SK-N-DZ (cell line): Measurements from ENCODE around the gene ERC1.
"Not testable (repeated sequence)": the region's sequence is repeated elsewhere in the genome, so short reads cannot be mapped to it uniquely, and the experiment has no call there.

ENCODE experiments used
- DNase-seq: peaks from one replicate; pipeline ENCODE4 v3.0.0-alpha.2; 2015; ENCODE audit warnings: low spot score

ERC1 gene

DNA sequence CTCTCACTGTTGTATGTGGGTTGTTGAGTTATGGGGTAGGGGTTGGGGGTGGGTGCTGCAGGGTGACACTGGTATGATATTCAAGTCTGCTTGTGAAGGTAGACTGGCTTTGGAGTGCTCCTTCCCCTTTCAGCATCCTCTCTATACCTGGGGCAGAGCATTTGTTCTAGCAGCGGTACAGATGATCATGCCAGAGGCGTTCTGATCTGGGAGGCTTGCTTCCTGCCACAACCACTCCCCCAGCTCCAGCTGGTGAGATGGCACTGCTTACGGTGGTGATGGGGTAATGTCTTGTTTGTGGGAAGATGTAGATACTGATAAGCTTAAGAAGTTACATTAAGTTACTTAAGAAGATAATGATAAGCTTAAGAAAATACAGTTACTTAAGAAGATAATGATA is 131.8 kb downstream of the ERC1 start:
- peak; percentile 40 for DNase-seq

- no peak for DNase-seq
These were observed 135.1 kb downstream of the ERC1 start for GRCh38 chr12:1126091-1126490.

- no peak for DNase-seq
These were observed 136.0 kb downstream of the ERC1 start for GRCh38 chr12:1127021-1127420.

GRCh38 chr12:1130164-1130563 is 139.1 kb downstream of the ERC1 start:
- no peak for DNase-seq

DNA sequence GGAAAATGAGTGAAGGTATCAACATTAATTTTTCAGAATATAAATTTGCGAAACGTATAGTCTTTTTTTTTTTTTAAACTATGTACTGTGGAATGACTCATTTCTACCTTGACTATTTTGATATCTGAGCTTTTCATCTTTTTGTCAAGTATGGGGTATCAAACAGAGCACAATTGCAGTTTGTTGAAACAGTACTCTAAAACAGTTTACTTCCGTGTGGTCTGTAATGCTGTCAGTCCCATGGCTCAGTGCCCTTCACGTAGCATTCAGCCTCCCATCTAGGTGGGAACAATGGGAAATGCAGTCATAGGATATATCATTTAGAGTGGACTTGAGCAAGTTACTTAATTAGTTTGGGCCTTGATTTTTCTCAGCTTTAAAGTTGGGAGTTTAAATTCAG is 139.5 kb downstream of the ERC1 start:
- DNase-seq: no peak

GRCh38 chr12:1131811-1132224 is 140.8 kb downstream of the ERC1 start:
- no peak for DNase-seq

- DNase-seq: no peak
These were observed 141.3 kb downstream of the ERC1 start for GRCh38 chr12:1132311-1132710.

DNA sequence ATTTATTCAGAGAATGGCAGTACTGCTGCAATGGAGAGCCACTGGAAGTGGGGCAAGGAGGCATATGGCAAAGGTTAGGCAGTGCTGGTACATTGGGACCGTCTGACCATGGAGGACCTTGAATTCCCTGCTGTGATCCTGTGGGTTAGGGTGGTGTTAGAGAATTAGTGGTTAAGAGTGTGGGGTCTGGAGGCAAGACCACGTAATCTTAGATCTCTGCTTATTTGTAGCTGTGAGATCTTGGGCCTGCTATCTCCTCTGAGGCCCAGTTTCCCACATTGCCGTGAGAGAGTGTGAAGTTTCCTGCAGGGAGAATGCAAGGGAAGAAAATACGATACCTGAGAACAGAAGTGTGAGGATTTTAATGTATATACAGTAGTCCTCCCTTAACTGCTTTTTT is 147.7 kb downstream of the ERC1 start:
- DNase-seq: no peak

DNA sequence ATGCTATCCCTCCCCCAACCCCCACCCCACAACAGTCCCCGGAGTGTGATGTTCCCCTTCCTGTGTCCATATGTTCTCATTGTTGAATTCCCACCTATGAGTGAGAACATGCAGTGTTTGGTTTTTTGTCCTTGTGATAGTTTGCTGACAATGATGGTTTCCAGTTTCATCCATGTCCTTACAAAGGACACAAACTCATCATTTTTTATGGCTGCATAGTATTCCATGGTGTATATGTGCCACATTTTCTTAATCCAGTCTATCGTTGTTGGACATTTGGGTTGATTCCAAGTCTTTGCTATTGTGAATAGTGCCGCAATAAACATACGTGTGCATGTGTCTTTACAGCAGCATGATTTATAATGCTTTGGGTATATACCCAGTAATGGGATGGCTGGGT is 155.7 kb downstream of the ERC1 start:
- DNase-seq: not testable (repeated sequence)

DNA sequence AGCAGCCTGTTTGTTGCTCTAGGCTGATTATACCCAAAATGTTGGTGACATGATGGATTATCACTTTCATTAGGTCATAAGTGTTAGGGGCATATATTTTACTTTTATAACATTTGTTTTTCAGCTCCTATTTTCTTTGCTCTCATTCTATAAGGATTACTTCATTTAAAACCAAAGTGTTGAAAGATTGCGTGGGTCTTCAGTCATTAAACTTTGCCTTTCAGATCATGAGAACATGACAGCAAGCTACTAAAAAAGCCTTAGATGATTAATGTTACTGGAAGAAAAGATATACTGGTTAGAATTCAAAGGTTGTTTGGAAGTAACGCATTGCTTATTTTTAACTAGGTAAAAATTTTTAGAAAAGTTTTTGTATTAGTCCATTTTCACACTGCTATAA is 156.8 kb downstream of the ERC1 start:
- no peak for DNase-seq

- DNase-seq: no peak
These were observed 166.0 kb downstream of the ERC1 start for GRCh38 chr12:1157046-1157445.

DNA sequence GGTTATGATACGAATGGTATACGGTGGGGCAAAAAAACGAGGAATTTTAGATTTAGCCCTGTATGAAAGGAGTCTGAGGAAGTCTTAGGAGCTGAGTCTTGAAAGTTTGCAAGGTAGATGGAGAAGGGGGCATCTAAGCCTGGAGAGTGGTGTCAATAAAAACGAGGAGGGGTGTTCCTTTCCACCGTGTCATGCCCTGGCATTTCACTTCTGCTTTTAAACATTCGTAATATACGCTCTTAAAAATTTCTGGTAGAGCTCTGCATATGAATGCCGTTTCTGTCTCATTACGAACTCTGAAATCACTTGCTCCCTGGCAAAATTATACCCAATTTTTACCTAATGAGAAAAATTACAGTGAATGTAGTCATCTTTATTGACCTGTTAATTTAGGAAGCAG is 170.2 kb downstream of the ERC1 start:
- DNase-seq: no peak

- DNase-seq: peak; percentile 93
These were observed 171.2 kb downstream of the ERC1 start for GRCh38 chr12:1162081-1162760.

- DNase-seq: no peak
These were observed 176.8 kb downstream of the ERC1 start for GRCh38 chr12:1167784-1168183.

DNA sequence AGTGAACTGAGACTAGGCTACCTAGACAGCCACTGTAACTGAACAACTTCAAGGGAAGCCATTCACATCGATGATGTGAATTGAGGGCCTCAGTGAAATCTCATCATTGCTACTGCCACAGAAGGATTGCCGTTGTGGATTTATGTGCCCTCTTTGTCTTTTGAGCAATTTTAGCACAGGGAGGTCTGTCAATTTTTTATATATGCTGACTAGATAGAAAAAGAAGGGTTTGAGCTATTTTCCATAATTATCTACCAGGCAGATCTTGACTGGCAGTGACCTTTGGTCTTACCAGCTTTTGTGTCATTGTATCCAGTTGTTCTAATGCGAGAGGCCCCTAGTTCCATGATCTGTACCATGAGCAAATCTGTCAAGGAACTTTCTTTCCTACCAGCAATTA is 179.4 kb downstream of the ERC1 start:
- DNase-seq: no peak

DNA sequence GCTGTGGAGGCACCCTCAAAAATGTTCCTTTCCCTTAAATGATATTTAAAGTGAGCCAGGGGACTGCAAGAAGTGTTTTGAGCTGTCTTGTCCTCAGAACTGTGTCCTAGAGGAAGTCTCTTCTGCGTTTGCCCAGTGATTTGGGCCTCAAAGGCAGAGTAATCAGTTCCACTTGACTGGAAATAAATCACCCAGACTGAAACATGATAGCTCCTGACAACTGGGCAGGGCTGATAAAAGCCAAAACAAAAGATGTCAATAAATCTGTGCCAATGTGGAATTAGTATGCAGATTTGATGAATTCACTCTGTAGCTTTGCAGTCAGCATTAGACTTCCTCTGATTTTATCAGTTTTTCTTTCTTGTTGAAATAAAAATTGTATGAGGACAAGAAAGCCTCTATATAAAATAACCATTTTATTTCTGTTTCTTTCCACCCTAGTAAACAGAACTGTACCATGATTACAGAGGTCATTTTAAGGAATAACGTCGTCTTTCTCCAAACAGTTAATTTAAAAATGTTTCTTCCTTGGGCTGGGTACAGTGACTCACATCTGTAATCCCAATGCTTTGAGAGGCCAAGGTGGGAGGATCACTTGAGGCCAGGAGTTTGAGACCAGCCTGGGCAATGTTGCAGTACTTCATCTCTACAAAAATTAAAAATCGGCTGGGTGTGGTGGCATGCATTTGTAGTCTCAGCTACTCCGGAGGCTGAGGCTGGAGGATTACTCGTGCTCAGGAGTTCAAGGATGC is 180.8 kb downstream of the ERC1 start:
- DNase-seq: peak; percentile 69

- DNase-seq: no peak
These were observed 183.0 kb downstream of the ERC1 start for GRCh38 chr12:1173781-1174617.

DNA sequence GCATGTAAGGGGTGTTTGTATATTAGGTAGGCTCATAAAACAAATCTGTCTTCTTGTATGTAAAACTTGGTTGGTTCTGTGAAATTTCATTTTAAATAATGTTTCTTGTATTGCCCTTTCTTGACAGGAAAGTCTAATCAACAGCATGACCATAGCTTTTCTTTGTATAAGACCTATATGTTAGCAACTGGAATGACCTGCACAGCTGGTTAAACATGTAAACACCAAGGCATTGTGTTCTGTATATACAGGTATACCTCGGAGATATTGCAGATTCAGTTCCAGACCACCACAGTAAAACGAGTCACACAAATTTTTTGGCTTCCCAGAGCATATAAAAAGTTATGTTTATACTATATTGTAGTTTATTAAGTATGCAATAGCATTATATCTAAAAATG is 183.6 kb downstream of the ERC1 start:
- no peak for DNase-seq

DNA sequence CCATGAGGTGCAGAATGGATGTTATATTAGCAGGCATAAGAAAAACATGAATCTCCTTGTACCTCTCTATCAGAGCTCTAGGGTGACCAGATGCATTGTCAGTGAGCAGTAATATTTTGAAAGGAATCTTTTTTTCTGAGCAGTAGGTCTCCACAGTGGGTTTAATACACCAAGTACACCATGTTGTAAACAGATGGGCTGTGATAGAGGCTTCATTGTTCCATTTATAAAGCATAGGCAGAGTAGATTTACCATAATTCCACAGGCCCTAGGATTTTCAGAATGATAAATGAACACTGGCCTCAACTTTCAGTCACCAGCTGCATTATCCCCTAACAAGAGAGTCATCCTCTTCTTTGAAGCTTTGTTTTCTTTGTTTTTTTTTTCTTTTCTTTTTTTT is 185.2 kb downstream of the ERC1 start:
- DNase-seq: no peak

DNA sequence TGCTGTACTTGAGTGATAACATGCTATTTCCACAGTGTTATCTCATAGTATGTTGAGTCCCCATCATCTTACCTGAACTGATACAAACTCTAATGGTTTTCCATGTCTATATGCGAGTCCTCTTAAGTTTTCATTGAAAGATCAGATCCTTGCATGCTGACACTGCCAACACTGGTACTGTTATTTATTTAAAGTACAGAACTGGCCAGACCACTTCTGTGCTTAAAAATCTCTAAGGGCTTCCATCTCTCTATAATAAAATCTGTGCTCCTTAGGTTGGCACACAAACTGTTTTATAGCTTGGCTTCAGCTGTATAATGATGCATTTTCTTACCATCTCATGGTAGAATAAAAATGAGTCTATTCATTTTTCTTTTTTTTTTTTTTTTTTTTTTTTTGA is 188.1 kb downstream of the ERC1 start:
- DNase-seq: no peak

- no peak for DNase-seq
These were observed 191.0 kb downstream of the ERC1 start for GRCh38 chr12:1182069-1182468.

DNA sequence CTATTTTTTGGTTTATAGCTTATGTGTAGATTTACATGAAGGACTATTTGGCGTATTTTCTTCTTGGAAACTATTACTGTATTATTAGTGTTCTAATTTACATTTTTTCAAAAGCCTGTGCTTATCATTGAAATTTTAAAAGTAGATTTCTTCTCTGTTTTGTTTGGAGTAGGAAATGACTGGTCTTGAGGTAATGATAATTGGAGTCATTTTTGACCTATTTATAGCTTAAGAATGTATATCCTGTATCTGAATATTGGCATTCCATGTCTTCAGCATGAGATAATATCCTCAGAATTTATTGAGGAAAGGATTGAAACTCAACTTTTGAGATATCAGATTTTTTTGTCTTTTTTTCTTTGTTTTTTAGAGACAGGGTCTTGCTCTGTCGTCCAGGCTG is 193.4 kb downstream of the ERC1 start:
- no peak for DNase-seq
